Neural cell (in vitro differentiated cells): Measurements from ENCODE around the gene PADI4.

Experiments used
- EP300 ChIP-seq: fragments of 450-650 bp; conservative IDR thresholded peaks from 2 replicates; pipeline ENCODE4 v1.6.1; 2014; ENCODE audit warnings: antibody characterized with exemption, mild to moderate bottlenecking, moderate library complexity; ENCODE audit not compliant: poor library complexity, severe bottlenecking
- EZH2 ChIP-seq: fragments of 200-600, 300-800 bp; shearing (Covaris generic), sonication (generic); IDR thresholded peaks from 2 replicates; pipeline ENCODE4 v1.6.1; 2014; ENCODE audit warnings: antibody characterized with exemption, low read length, borderline replicate concordance, mild to moderate bottlenecking; ENCODE audit not compliant: insufficient read depth, poor library complexity, severe bottlenecking
- MXI1 ChIP-seq: fragments of 450-650 bp; conservative IDR thresholded peaks from 2 replicates; pipeline ENCODE4 v1.6.1; 2014; ENCODE audit warnings: antibody characterized with exemption, mild to moderate bottlenecking; ENCODE audit not compliant: poor library complexity, severe bottlenecking
- POLR2AphosphoS5 ChIP-seq: IDR thresholded peaks from 2 replicates; pipeline ENCODE4 v1.6.1; 2012
- RAD21 ChIP-seq: fragments of 450-650 bp; conservative IDR thresholded peaks from 2 replicates; pipeline ENCODE4 v1.6.1; 2014; ENCODE audit warnings: antibody characterized with exemption, mild to moderate bottlenecking, moderate library complexity
- REST ChIP-seq: IDR thresholded peaks from 2 replicates; pipeline ENCODE4 v1.6.1; 2012; ENCODE audit warnings: borderline replicate concordance
- TAF1 ChIP-seq: IDR thresholded peaks from 2 replicates; pipeline ENCODE4 v1.6.1; 2012; ENCODE audit warnings: low read depth
- TF ChIP-seq, protein P1 (sequence below): fragments of 450-650 bp; IDR thresholded peaks from 2 replicates; pipeline ENCODE4 v1.5.1; 2014; ENCODE audit warnings: antibody characterized with exemption, mild to moderate bottlenecking, moderate library complexity; ENCODE audit not compliant: poor library complexity, severe bottlenecking

- TF ChIP-seq POLR2AphosphoS5 (no peak), EP300 (no peak), RAD21 (no peak), EZH2 (no peak), TAF1 (no peak), MXI1 (no peak), REST (no peak)
- TF ChIP-seq, protein P1, sequence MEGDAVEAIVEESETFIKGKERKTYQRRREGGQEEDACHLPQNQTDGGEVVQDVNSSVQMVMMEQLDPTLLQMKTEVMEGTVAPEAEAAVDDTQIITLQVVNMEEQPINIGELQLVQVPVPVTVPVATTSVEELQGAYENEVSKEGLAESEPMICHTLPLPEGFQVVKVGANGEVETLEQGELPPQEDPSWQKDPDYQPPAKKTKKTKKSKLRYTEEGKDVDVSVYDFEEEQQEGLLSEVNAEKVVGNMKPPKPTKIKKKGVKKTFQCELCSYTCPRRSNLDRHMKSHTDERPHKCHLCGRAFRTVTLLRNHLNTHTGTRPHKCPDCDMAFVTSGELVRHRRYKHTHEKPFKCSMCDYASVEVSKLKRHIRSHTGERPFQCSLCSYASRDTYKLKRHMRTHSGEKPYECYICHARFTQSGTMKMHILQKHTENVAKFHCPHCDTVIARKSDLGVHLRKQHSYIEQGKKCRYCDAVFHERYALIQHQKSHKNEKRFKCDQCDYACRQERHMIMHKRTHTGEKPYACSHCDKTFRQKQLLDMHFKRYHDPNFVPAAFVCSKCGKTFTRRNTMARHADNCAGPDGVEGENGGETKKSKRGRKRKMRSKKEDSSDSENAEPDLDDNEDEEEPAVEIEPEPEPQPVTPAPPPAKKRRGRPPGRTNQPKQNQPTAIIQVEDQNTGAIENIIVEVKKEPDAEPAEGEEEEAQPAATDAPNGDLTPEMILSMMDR = no peak
Measured at GRCh38 chr1:17280894-17281293, 27.1 kb upstream of the PADI4 start.
